ENCODE results near the gene OR4F15. TPM values are rescaled to one million over a fixed set of nuclear protein-coding genes. Genes with fewer than 3 reads are reported as not detected.

Gene OR4F15
- total and polyA plus RNA-seq, 2 of the 8 experiments (the other 6 are each of a cell fraction or from before 2014, with no cell fraction given), result not detected

GRCh38 chr15:101765772-101766456 lies 46.1 kb upstream of the OR4F15 start (continued):
- TF ChIP-seq, protein P1, sequence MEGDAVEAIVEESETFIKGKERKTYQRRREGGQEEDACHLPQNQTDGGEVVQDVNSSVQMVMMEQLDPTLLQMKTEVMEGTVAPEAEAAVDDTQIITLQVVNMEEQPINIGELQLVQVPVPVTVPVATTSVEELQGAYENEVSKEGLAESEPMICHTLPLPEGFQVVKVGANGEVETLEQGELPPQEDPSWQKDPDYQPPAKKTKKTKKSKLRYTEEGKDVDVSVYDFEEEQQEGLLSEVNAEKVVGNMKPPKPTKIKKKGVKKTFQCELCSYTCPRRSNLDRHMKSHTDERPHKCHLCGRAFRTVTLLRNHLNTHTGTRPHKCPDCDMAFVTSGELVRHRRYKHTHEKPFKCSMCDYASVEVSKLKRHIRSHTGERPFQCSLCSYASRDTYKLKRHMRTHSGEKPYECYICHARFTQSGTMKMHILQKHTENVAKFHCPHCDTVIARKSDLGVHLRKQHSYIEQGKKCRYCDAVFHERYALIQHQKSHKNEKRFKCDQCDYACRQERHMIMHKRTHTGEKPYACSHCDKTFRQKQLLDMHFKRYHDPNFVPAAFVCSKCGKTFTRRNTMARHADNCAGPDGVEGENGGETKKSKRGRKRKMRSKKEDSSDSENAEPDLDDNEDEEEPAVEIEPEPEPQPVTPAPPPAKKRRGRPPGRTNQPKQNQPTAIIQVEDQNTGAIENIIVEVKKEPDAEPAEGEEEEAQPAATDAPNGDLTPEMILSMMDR (IDR thresholded peaks at IDR 0.05; ENCODE audit: control extremely low read depth in 1 of 3, insufficient read depth in 1 of 3, low read depth in 1 of 3, low read length in 3 of 3), result no peak
- TF ChIP-seq CTBP2 (IDR thresholded peaks at IDR 0.05; ENCODE audit: borderline replicate concordance, insufficient read depth, insufficient read length, low read length) (no peak), TBP (IDR thresholded peaks at IDR 0.05; ENCODE audit: low read depth, low read length) (no peak), SP2 (IDR thresholded peaks at IDR 0.05; ENCODE audit: low read length) (no peak), PHF8 (conservative IDR thresholded peaks at IDR 0.05; ENCODE audit: low read depth, low read length) (no peak), KDM5A (IDR thresholded peaks at IDR 0.05; ENCODE audit: low read length) (no peak), ZNF274 (IDR thresholded peaks at IDR 0.05; ENCODE audit: borderline replicate concordance, extremely low read depth, low read length) (no peak), POU5F1 (IDR thresholded peaks at IDR 0.05; ENCODE audit: low read depth, low read length) (no peak), EZH2 (IDR thresholded peaks at IDR 0.05; ENCODE audit: low read depth, low read length, severe bottlenecking) (no peak), EP300 (IDR thresholded peaks at IDR 0.05; ENCODE audit: borderline replicate concordance in 1 of 2, low read depth in 2 of 2, low read length in 2 of 2) (no peak)
